ENCODE data around the gene TMEM33.

The TMEM33 gene

GRCh38 chr4:41934901-41935651 lies at the start of gene TMEM33:
TMEM33 (plus strand) TSS chr4:41935429; CDS start chr4:41935485, 56 bp downstream.
- in situ Hi-C loops (cut with MboI; ENCODE audit: low sequenced_read_pairs, unreplicated experiment): no loop called here
- TF ChIP-seq CTCF (IDR thresholded peaks at IDR 0.05; ENCODE audit: borderline replicate concordance, control extremely low read depth, extremely low read depth, insufficient read depth, missing control alignments): no peak
- peak; percentile 88 for DNase-seq (ENCODE audit: low spot score)

- no peak for DNase-seq (ENCODE audit: low spot score)
- in situ Hi-C loops (cut with MboI; ENCODE audit: low sequenced_read_pairs, unreplicated experiment): loop anchor here (5.0 to 25.0 kb wide), 3 partner anchors 141 to 598 kb away; partner anchors contain the start of gene PHOX2B
- no peak for TF ChIP-seq CTCF (IDR thresholded peaks at IDR 0.05; ENCODE audit: borderline replicate concordance, control extremely low read depth, extremely low read depth, insufficient read depth, missing control alignments)
Observed at GRCh38 chr4:41885456-41885855, 49.8 kb upstream of the TMEM33 start.

- no peak for TF ChIP-seq CTCF (IDR thresholded peaks at IDR 0.05; ENCODE audit: borderline replicate concordance, control extremely low read depth, extremely low read depth, insufficient read depth, missing control alignments)
- in situ Hi-C loops (cut with MboI; ENCODE audit: low sequenced_read_pairs, unreplicated experiment): loop anchor here (5.0 to 25.0 kb wide), 3 partner anchors 142 to 600 kb away; partner anchors contain the start of gene PHOX2B
- DNase-seq (ENCODE audit: low spot score): no peak
Observed at GRCh38 chr4:41887277-41887676, 48.0 kb upstream of the TMEM33 start.

GRCh38 chr4:41887821-41888686 lies 47.2 kb upstream of the TMEM33 start:
- DNase-seq (ENCODE audit: low spot score): no peak
- TF ChIP-seq CTCF (IDR thresholded peaks at IDR 0.05; ENCODE audit: borderline replicate concordance, control extremely low read depth, extremely low read depth, insufficient read depth, missing control alignments): peak; percentile 59
- in situ Hi-C loops (cut with MboI; ENCODE audit: low sequenced_read_pairs, unreplicated experiment): loop anchor here (5.0 to 25.0 kb wide), 3 partner anchors 143 to 601 kb away; partner anchors contain the start of gene PHOX2B

GRCh38 chr4:41888687-41889074 lies 46.5 kb upstream of the TMEM33 start:
- no peak for DNase-seq (ENCODE audit: low spot score)
- in situ Hi-C loops (cut with MboI; ENCODE audit: low sequenced_read_pairs, unreplicated experiment): loop anchor here (5.0 to 25.0 kb wide), 3 partner anchors 144 to 601 kb away; partner anchors contain the start of gene PHOX2B
- no peak for TF ChIP-seq CTCF (IDR thresholded peaks at IDR 0.05; ENCODE audit: borderline replicate concordance, control extremely low read depth, extremely low read depth, insufficient read depth, missing control alignments)

- DNase-seq (ENCODE audit: low spot score): no peak
- TF ChIP-seq CTCF (IDR thresholded peaks at IDR 0.05; ENCODE audit: borderline replicate concordance, control extremely low read depth, extremely low read depth, insufficient read depth, missing control alignments): no peak
- in situ Hi-C loops (cut with MboI; ENCODE audit: low sequenced_read_pairs, unreplicated experiment): loop anchor here (5.0 to 25.0 kb wide), 3 partner anchors 145 to 602 kb away; partner anchors contain the start of gene PHOX2B
Observed at GRCh38 chr4:41889317-41889716, 45.9 kb upstream of the TMEM33 start.
